HepG2 (cell line): ENCODE measurements around the gene ZNF831.

Source experiments
- ATF7-NPFF ChIP-seq: sonication (generic); formaldehyde crosslinking; IDR thresholded peaks from 2 replicates; pipeline ENCODE4 v1.8.1; 2023; ENCODE audit warnings: mild to moderate bottlenecking, low read depth, missing genetic modification reagents, moderate library complexity
- BCLAF1 ChIP-seq: fragments of 450-650 bp; IDR thresholded peaks from 2 replicates; pipeline ENCODE4 v1.6.1; 2017; ENCODE audit warnings: mild to moderate bottlenecking
- CTCF ChIP-seq: sonication (generic); formaldehyde crosslinking; IDR thresholded peaks from 2 replicates; pipeline ENCODE4 v1.5.0; 2020; ENCODE audit warnings: mild to moderate bottlenecking, missing genetic modification reagents, moderate library complexity
- EZH2 ChIP-seq: conservative IDR thresholded peaks from 2 replicates; pipeline ENCODE4 v1.6.1; 2012; ENCODE audit warnings: mild to moderate bottlenecking, low read depth, low read length, moderate library complexity
- HMG20B ChIP-seq: conservative IDR thresholded peaks from 2 replicates; pipeline ENCODE4 v1.6.1; 2016; ENCODE audit warnings: missing genetic modification reagents, missing compliant biosample characterization
- NBN ChIP-seq: fragments of 450-650 bp; conservative IDR thresholded peaks from 2 replicates; pipeline ENCODE4 v1.6.1; 2017
- POLR2AphosphoS5 ChIP-seq: IDR thresholded peaks from 2 replicates; pipeline ENCODE4 v1.6.1; 2012; ENCODE audit warnings: low read depth, low read length
- REST ChIP-seq, 2 experiments: IDR thresholded peaks; 2 replicates each; pipeline ENCODE4 v1.6.1; 2011 to 2012; ENCODE audit warnings: low read length in 2 of 2, borderline replicate concordance in 1 of 2, low read depth in 1 of 2, mild to moderate bottlenecking in 1 of 2, moderate library complexity in 1 of 2
- RFX5 ChIP-seq: IDR thresholded peaks from 2 replicates; pipeline ENCODE4 v1.6.1; 2011; ENCODE audit warnings: low read depth, low read length, improper control_type of control experiment
- ZNF276 ChIP-seq: sonication (generic); formaldehyde crosslinking; IDR thresholded peaks from 2 replicates; pipeline ENCODE4 v1.4.0; 2020; ENCODE audit warnings: mild to moderate bottlenecking, low read depth, missing genetic modification reagents
- ZNF674 ChIP-seq: sonication (generic); formaldehyde crosslinking; IDR thresholded peaks from 2 replicates; pipeline ENCODE4 v1.5.0; 2020; ENCODE audit warnings: low read depth, mild to moderate bottlenecking, missing genetic modification reagents
- ZNF770 ChIP-seq: sonication (generic); formaldehyde crosslinking; IDR thresholded peaks from 2 replicates; pipeline ENCODE4 v1.5.0; 2020; ENCODE audit warnings: mild to moderate bottlenecking, missing genetic modification reagents

- TF ChIP-seq POLR2AphosphoS5 (no peak), REST (IDR thresholded peaks at IDR 0.05; ENCODE audit: borderline replicate concordance in 1 of 2, low read depth in 1 of 2, low read length in 2 of 2) (no peak), ZNF770 (CRISPR knock-in tag) (no peak), NBN (no peak), CTCF (CRISPR knock-in tag) (no peak), EZH2 (no peak), BCLAF1 (no peak), ZNF674 (no peak), ATF7-NPFF (no peak), HMG20B (CRISPR knock-in tag) (no peak), ZNF276 (no peak), RFX5 (no peak)
Measured at GRCh38 chr20:59153832-59154231, 9.8 kb upstream of the ZNF831 start.
